NOMO-1 treated with dmso at 0.1 percent for 144 hours (cell line): ENCODE data around the gene NQO2.
"Not testable (repeated sequence)": the region's sequence is repeated elsewhere in the genome, so short reads cannot be mapped to it uniquely, and the experiment has no call there.

ENCODE experiments used
- DNase-seq: peaks from one replicate; lab custom pipeline; 2025; ENCODE audit not compliant: unreplicated experiment; lab: John Stamatoyannopoulos, UW

The NQO2 gene

DNA sequence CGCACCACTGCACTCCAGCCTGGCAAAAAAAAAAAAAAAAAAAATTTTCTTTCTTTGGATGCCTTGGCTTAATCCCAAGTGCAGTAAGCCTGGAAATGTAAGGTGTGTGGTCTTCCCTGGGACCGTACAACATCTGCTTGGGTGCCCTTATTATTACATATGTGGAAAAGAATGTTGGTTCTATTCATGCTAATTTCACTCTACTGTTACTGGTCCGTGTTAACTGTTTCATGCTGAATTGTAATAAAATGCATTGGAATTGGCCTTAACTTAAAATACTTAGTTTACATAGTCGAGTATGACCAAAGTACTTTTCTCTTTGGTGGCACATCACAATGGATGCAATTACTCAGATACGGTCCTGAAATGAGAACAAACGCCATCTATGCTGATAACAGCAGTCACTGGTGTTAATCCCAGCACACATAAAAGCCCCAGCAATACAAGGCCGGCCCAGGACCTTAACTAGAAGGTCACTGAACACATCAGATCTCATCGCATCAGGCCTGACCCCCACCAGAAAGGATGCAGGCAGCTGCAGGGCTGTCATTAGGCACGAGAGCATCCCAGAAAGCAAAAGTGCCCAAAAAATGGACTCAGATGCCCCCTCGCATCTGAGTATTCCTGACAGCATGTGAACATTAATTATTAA is 29.5 kb upstream of the NQO2 start:
- DNase-seq, result no peak

DNA sequence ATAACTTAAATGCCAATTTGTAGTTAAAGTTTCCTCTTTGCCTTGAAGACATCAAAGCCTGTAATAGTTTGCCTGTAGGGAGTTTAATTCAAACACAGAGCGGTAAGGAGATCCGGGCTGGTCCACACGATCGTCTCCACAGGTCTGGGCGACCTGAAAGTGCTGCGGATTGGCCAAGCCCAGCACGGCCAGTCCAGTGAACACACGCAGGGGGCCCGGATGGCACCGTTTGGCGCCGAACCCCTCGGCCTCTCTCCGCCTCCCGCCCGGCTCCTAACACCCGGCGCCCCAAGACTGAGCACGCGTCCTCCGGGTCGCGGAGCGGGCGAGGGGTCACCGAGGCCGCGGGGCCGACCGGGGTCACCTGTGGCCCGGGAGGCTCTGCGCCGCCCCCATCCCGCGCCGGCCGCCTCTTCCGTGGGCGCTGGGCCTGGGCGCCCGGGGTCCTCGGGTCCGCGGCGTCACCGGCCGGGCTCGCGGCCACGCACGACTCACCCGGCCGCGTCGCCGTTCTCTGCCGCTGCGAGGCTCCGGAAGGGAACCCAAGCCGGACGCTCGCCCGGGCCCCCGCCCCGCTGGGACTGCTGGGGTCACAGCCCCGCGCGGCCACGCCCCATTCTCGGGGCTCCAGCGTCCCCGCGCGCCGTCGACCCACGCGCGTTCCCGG is 28.8 kb upstream of the NQO2 start:
- no peak for DNase-seq

DNA sequence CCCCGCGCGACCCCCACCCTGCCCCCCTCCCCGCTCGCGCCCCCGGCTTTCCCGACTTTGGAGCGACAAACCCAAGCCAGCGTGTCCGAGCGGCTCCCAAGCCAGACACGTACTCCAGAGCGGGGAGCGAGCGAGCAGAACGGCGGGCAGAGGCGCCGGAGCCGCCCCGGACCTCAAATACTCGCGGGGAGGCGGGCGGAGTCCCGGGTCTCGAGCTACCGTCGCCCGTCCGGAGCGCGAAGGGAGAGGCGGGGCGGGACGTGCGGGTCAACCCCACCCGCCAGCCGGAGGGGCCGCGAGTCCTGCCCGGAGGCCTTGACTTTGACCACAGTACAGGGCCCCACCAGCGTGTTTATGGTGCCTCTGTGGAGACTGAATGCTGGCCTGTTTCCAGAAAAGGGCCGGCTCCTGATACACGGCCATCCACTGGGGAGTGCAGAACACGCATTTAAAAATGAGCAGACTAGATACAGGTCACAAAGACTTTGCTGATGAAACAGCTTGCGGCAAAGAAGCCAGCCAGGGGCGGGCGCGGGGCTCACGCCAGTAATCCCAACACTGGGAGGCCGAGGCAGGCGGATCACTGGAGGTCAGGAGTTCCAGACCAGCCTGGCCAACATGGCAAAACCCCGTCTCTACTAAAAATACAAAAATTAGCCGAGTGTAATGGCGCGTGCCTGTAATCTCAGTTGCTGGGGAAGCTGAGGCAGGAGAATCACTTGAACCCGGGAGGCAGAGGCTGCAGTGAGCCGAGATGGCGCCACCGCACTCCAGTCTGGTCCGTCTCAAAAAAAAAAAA is 28.1 kb upstream of the NQO2 start, which contains the start of gene SERPINB6:
TSS of gene SERPINB6 (minus strand) at position 148 of the 799 bp plus-strand sequence. CDS start 12,235 bp downstream, outside the sequence.
- DNase-seq, result no peak

DNA sequence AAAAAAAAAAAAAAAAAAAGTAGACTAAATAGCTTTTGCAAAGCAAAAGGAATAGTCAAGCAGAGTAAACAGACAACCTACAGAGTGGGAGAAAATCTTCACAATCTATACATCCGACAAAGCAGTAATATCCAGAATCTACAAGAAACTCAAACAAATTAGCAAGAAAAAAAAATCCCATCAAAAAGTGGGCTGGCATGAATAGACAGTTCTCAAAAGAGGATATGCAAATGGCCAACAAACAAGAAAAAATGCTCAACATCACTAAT is 27.5 kb upstream of the NQO2 start:
- not testable (repeated sequence) for DNase-seq

- not testable (repeated sequence) for DNase-seq
Observed at GRCh38 chr6:2972685-2973084, 27.0 kb upstream of the NQO2 start.

- not testable (repeated sequence) for DNase-seq
Observed at GRCh38 chr6:2973180-2973579, 26.5 kb upstream of the NQO2 start.

DNA sequence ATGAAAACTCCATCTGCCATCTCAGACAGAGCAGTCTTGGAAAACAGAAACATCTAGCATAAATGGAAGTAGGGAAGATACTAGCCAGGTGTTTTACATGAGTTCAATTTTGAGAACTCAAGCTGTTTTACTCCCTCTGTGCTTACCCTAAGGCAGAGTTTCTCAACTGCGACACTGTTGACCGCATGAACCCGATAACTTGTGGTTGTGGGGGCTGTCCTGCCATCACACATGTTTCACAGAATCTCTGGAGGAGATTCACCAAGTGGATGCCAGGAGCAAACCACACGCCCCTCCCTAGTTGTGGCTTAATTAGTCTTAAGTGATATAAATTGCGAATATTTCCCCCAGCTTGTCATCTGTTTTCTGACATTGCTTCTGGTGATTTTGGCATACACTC is 26.0 kb upstream of the NQO2 start:
- DNase-seq, result no peak

- no peak for DNase-seq
Observed at GRCh38 chr6:2976060-2976459, 23.6 kb upstream of the NQO2 start.

- no peak for DNase-seq
Observed at GRCh38 chr6:2976571-2977085, 23.1 kb upstream of the NQO2 start.

DNA sequence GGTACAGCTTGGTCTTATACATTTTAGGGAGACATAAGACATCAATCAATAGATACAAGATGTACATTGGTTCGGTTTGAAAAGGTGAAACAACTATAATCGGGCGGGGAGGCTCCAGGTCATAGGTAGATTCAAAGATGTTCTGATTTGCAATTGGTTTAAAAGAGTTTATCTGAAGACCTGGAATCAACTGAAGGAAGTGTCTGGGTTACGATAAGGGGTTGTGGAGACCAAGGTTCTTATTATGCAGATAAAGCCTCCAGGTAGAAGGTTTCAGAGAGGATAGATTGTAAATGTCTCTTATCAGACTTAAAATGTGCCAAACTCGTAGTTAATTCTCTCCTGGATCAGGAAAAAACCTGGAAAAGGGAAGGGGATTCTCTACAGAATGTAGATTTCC is 22.4 kb upstream of the NQO2 start:
- DNase-seq, result no peak

GRCh38 chr6:2977799-2978590 is 21.7 kb upstream of the NQO2 start:
- DNase-seq, result no peak

DNA sequence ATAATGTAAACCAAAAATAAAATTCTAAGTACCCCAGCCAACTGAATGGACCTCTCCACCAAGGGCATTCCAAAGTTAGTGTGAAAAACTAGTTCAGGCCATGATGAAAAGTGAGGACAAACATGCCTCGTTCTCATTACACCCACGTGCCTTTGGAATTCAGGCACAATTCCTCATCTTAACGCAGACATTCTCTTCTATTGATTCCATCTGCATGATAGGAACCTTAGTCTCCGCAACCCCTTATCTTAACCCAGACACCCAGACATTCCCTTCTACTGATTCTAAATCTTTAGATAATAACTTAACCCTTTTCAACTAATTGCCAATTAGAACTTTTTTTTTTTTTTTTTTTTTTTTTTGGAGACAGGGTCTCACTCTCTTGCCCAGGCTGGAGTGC is 20.8 kb upstream of the NQO2 start:
- DNase-seq, result no peak

DNA sequence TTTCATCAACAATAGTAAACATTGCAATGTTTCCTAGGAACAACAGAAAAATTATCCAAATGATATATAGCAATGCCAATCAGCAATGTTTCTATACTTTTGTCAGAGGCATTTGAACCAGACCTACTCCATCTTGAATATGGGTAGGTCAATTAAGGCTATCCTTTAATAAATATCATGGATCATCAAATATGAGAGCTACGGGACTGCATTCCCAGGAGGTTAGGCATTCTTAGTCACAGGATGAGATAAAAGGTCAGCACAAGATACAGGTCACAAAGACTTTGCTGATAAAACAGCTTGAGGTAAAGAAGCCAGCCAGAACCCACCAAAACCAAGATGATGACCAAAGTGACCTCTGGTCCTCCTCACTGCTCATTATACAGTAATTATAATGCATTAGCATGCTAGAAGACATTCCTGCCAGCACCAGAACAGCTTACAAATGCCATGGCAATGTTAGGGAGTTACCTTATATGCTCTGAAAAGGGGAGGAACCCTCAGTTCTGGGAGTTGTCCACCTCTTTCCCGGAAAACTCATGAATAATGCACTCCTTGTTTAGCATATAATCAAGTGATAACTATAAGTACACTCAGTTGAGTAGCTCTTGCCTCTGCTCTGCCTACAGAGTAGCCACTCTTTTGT is 19.8 kb upstream of the NQO2 start:
- no peak for DNase-seq

GRCh38 chr6:2980465-2980855 is 19.2 kb upstream of the NQO2 start:
- no peak for DNase-seq

- DNase-seq, result no peak
Observed at GRCh38 chr6:2982426-2983117, 17.1 kb upstream of the NQO2 start.

DNA sequence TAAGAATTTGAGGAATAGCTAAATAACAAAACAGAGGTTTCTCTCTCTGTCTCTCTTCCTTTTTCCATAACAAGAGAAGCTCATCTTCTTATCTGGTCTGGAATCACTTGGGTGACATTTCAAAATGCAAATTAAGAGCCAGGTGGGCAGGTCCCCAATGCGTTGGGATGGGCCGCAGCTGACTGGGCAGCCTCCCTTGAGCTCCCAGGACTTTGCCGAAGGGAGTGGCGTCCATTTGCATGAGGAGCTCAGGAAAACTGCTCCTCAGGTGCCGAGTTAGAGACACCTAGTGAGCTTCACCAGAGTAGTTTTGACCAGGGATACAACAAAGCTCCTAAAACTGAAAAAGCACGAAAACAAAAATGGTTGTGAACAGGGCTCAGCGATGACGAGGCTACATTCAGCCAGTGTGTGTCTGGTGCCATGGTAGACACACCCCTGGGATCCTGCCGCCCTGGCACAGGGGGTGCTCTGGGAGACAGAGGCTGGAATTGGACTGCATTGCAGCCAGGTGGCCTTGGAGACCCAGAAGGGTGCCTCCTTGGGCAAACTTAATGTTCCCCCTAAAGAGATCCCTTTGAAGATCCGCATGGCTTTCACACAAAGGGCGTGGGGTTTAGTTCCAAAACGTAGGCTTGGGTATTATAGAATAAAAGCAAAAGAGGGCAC is 14.8 kb upstream of the NQO2 start:
- no peak for DNase-seq

GRCh38 chr6:2986722-2987221 is 12.9 kb upstream of the NQO2 start:
- no peak for DNase-seq

DNA sequence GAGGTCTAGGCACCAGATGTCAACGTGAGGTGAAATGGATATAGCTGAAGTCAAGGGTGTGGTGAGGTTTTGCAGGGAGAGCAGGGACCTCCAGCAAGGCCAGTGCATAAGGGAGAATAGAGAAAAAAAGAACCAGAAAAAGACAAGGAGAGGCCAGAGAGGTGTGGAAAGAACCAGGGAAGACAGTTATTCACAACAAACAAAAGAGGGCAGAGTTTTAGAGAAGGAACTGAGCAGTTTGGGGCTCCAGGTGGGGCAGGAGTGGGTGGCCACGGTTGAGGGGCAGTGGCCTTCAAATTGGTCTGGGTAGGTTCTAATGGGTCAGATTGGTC is 11.6 kb upstream of the NQO2 start:
- DNase-seq, result no peak
